Measurements from ENCODE around the gene PARP11.

DNA sequence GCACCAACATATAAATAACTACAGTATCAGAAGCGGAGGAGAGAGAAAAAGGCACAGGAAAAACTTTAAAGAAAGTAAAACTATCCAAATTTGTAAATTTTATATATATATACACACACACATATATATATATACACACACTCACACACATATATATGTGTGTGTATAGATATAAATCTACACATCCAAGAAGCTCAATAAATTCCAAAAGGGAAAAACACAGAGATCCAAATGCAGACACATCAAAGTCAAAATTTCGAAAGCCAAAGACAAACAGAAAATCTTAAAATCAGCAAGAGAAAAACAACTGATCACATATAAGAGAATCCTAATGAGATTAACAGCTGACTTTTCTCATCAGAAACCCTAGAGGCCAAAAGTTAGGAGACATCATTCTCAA is 37.3 kb downstream of the PARP11 start:
- TF ChIP-seq POLR2A (IDR thresholded peaks at IDR 0.05; ENCODE audit: low read depth, low read length) = no peak
- TF ChIP-seq TAF1 (IDR thresholded peaks at IDR 0.05; ENCODE audit: borderline replicate concordance, low read depth, low read length) = no peak
- TF ChIP-seq POLR2AphosphoS5 (IDR thresholded peaks at IDR 0.05; ENCODE audit: low read depth, low read length) = no peak
